ENCODE results near the gene SBK1.

Gene SBK1

GRCh38 chr16:28280881-28281836 is 11.2 kb upstream of the SBK1 start:
- no peak overlapping the region for H3K4me3 ChIP-seq (ENCODE audit: low read depth, low read length)

GRCh38 chr16:28282045-28282444 is 10.3 kb upstream of the SBK1 start:
- H3K4me3 ChIP-seq (ENCODE audit: low read depth, low read length), result no peak overlapping the region

- no peak overlapping the region for H3K4me3 ChIP-seq (ENCODE audit: low read depth, low read length)
These were observed 9.2 kb upstream of the SBK1 start for GRCh38 chr16:28283173-28283572.

GRCh38 chr16:28283798-28284577 is 8.3 kb upstream of the SBK1 start:
- no peak overlapping the region for H3K4me3 ChIP-seq (ENCODE audit: low read depth, low read length)

GRCh38 chr16:28285649-28286048 is 6.7 kb upstream of the SBK1 start:
- no peak overlapping the region for H3K4me3 ChIP-seq (ENCODE audit: low read depth, low read length)

GRCh38 chr16:28288114-28288513 is 4.2 kb upstream of the SBK1 start:
- H3K4me3 ChIP-seq (ENCODE audit: low read depth, low read length), result no peak overlapping the region

GRCh38 chr16:28289048-28289447 is 3.3 kb upstream of the SBK1 start:
- H3K4me3 ChIP-seq (ENCODE audit: low read depth, low read length), result no peak overlapping the region

- no peak overlapping the region for H3K4me3 ChIP-seq (ENCODE audit: low read depth, low read length)
These were observed 2.1 kb upstream of the SBK1 start for GRCh38 chr16:28289939-28290858.

- H3K4me3 ChIP-seq (ENCODE audit: low read depth, low read length), result peak overlapping the region; percentile 1
These were observed 1.5 kb upstream of the SBK1 start for GRCh38 chr16:28290859-28291254.

- H3K4me3 ChIP-seq (ENCODE audit: low read depth, low read length), result peak overlapping the region; percentile 76
These were observed 641 bp downstream of the SBK1 start for GRCh38 chr16:28292731-28293600.

- H3K4me3 ChIP-seq (ENCODE audit: low read depth, low read length), result peak overlapping the region; percentile 76
These were observed 1.3 kb downstream of the SBK1 start for GRCh38 chr16:28293601-28293960.

GRCh38 chr16:28294201-28294600 is 1.9 kb downstream of the SBK1 start:
- H3K4me3 ChIP-seq (ENCODE audit: low read depth, low read length), result peak overlapping the region; percentile 76

GRCh38 chr16:28295276-28295675 is 3.0 kb downstream of the SBK1 start:
- no peak overlapping the region for H3K4me3 ChIP-seq (ENCODE audit: low read depth, low read length)

- H3K4me3 ChIP-seq (ENCODE audit: low read depth, low read length), result no peak overlapping the region
These were observed 5.0 kb downstream of the SBK1 start for GRCh38 chr16:28297308-28297707.

GRCh38 chr16:28297784-28298510 is 5.6 kb downstream of the SBK1 start:
- no peak overlapping the region for H3K4me3 ChIP-seq (ENCODE audit: low read depth, low read length)

- H3K4me3 ChIP-seq (ENCODE audit: low read depth, low read length), result no peak overlapping the region
These were observed 6.2 kb downstream of the SBK1 start for GRCh38 chr16:28298511-28298878.

GRCh38 chr16:28300327-28300726 is 8.0 kb downstream of the SBK1 start:
- H3K4me3 ChIP-seq (ENCODE audit: low read depth, low read length), result no peak overlapping the region

- no peak overlapping the region for H3K4me3 ChIP-seq (ENCODE audit: low read depth, low read length)
These were observed 8.8 kb downstream of the SBK1 start for GRCh38 chr16:28301154-28301553.

- H3K4me3 ChIP-seq (ENCODE audit: low read depth, low read length), result no peak overlapping the region
These were observed 9.3 kb downstream of the SBK1 start for GRCh38 chr16:28301620-28302019.
